Central memory CD4-positive, alpha-beta T cell (primary cell): Measurements from ENCODE around the gene LTF.
"Not testable (repeated sequence)": the region's sequence is repeated elsewhere in the genome, so short reads cannot be mapped to it uniquely, and the experiment has no call there.

Experiments used
- DNase-seq: peaks from one replicate; pipeline ENCODE4 v3.0.0; 2022

LTF gene

DNA sequence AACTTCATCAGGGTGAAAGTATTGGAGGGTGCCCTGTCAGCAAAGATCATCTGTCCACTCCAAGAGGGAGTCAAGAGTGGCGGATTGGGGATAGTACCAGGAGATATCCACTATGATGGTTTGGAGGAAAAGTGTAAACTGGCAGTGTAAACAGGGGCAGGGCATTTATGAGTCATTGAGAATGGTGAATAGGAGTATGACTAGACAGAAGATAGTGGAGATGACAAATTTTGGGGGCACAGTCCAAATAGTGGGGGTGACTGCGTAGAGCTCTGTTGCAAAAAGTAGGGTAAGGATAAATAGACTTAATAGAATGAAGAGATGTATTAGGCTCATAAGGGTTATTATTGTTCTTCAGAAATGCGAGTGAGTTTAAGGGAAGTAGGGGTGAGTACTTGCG is 75.9 kb downstream of the LTF start:
- not testable (repeated sequence) for DNase-seq

DNA sequence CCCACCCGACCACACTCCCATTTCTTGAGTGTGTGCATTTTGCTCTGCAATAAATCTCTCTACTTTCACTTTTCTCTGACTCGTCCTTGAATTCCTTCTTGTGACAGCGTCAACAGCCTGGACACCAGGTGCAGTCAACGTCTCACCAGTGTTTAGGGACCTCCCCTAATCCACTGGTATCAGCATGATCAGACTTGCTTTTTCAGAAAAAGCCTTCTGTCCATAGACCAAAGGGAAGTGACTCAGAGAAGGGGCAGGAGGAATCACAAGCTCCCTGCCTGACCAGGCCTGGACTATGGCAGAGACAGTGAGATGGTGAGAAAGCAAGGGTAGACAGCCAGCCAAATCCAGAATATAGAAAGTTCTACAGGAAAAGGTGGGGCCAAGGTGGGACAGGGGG is 78.5 kb downstream of the LTF start:
- DNase-seq, result no peak
